ENCODE results near the gene SEC24D. TPM values are rescaled to one million over a fixed set of nuclear protein-coding genes. Genes with fewer than 3 reads are reported as not detected.

The SEC24D gene
- total and polyA plus RNA-seq, 9 of the 15 experiments (the other 6 are each of a cell fraction or from before 2014, with no cell fraction given), result 7.1 to 22.5 (median 11.3) TPM

DNA sequence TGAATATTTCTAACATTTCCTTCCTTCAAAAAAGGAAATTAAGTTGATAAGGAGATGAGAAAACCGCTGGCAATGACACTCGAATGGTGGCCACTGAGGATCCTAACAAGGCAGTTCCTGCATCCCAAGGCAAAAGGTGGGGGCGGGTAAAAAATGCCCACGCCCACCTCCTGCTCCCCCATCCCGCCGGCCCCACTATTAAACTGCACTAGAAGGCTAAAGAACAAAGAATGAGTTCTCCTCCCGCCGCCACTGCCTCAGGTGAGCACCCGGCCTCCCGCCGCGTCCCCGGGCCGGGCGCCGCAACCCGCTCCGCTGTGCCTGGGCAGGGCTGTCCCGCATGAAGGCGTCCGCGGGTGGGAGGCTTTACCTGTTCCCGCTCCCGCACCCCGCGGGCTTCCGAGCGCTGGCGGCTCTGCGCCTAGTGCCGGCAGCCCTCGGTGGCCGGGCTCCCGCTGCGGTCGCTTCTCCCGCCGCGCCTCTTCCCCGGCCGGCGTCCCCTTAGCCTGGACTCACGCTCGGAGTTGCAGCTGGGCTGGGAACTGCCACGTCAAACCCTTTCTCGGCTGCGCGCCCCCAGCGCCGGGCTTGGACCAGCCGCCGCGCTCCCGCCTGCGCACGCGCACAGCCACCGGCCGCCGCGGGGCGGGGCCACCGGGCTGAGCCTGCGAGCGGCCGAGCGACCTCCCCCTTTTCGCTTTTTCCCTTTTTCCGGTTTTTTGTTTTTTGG is at the start of gene SEC24D (continued):
- TF ChIP-seq, protein P1, sequence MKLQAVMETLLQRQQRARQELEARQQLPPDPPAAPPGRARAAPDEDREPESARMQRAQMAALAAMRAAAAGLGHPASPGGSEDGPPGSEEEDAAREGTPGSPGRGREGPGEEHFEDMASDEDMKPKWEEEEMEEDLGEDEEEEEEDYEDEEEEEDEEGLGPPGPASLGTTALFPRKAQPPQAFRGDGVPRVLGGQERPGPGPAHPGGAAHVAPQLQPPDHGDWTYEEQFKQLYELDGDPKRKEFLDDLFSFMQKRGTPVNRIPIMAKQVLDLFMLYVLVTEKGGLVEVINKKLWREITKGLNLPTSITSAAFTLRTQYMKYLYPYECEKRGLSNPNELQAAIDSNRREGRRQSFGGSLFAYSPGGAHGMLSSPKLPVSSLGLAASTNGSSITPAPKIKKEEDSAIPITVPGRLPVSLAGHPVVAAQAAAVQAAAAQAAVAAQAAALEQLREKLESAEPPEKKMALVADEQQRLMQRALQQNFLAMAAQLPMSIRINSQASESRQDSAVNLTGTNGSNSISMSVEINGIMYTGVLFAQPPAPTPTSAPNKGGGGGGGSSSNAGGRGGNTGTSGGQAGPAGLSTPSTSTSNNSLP (IDR thresholded peaks at IDR 0.05; ENCODE audit: borderline replicate concordance, low read depth, low read length), result no peak
- TF ChIP-seq, protein P2, sequence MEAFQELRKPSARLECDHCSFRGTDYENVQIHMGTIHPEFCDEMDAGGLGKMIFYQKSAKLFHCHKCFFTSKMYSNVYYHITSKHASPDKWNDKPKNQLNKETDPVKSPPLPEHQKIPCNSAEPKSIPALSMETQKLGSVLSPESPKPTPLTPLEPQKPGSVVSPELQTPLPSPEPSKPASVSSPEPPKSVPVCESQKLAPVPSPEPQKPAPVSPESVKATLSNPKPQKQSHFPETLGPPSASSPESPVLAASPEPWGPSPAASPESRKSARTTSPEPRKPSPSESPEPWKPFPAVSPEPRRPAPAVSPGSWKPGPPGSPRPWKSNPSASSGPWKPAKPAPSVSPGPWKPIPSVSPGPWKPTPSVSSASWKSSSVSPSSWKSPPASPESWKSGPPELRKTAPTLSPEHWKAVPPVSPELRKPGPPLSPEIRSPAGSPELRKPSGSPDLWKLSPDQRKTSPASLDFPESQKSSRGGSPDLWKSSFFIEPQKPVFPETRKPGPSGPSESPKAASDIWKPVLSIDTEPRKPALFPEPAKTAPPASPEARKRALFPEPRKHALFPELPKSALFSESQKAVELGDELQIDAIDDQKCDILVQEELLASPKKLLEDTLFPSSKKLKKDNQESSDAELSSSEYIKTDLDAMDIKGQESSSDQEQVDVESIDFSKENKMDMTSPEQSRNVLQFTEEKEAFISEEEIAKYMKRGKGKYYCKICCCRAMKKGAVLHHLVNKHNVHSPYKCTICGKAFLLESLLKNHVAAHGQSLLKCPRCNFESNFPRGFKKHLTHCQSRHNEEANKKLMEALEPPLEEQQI (IDR thresholded peaks at IDR 0.05), result no peak
- TF ChIP-seq ZNF583 (CRISPR knock-in tag; IDR thresholded peaks at IDR 0.05) (no peak), POLR2B (IDR thresholded peaks at IDR 0.05; ENCODE audit: low read depth, partially characterized antibody) (peak; percentile 53), KLF10 (CRISPR knock-in tag; IDR thresholded peaks at IDR 0.05) (no peak), ZBED1 (IDR thresholded peaks at IDR 0.05) (no peak), SMARCC2 (IDR thresholded peaks at IDR 0.05; ENCODE audit: low read depth) (no peak), XRCC5 (IDR thresholded peaks at IDR 0.05; ENCODE audit: low read depth, low read length) (no peak), LCOR (CRISPR knock-in tag; IDR thresholded peaks at IDR 0.05) (no peak), ZBTB11 (CRISPR knock-in tag; IDR thresholded peaks at IDR 0.05) (no peak), ZNF165 (CRISPR knock-in tag; IDR thresholded peaks at IDR 0.05; ENCODE audit: borderline replicate concordance) (peak; percentile 94), FOXP1 (CRISPR knock-in tag; IDR thresholded peaks at IDR 0.05) (0 out of 2 replicates have a peak, but pooled peaks have one; percentile 56), ETS1 (conservative IDR thresholded peaks at IDR 0.05; ENCODE audit: control insufficient read depth, low read depth, low read length) (peak; percentile 65; the same call in 1 of the 2 replicates), KDM1A (IDR thresholded peaks at IDR 0.05) (no peak), KLF13 (tag; IDR thresholded peaks at IDR 0.05; ENCODE audit: borderline replicate concordance, low read depth) (no peak), KAT8 (IDR thresholded peaks at IDR 0.05; ENCODE audit: low read depth) (no peak)
- TF ChIP-seq, protein P3, sequence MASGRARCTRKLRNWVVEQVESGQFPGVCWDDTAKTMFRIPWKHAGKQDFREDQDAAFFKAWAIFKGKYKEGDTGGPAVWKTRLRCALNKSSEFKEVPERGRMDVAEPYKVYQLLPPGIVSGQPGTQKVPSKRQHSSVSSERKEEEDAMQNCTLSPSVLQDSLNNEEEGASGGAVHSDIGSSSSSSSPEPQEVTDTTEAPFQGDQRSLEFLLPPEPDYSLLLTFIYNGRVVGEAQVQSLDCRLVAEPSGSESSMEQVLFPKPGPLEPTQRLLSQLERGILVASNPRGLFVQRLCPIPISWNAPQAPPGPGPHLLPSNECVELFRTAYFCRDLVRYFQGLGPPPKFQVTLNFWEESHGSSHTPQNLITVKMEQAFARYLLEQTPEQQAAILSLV (tag; IDR thresholded peaks at IDR 0.05), result no peak
